ENCODE measurements around the gene SH3BGRL. TPM values are rescaled to one million over a fixed set of nuclear protein-coding genes. Genes with fewer than 3 reads are reported as not detected.

The SH3BGRL gene
- total and polyA plus RNA-seq, 9 of the 15 experiments (the other 6 are each of a cell fraction or from before 2014, with no cell fraction given) = 21.3 to 74.3 (median 45.4) TPM

DNA sequence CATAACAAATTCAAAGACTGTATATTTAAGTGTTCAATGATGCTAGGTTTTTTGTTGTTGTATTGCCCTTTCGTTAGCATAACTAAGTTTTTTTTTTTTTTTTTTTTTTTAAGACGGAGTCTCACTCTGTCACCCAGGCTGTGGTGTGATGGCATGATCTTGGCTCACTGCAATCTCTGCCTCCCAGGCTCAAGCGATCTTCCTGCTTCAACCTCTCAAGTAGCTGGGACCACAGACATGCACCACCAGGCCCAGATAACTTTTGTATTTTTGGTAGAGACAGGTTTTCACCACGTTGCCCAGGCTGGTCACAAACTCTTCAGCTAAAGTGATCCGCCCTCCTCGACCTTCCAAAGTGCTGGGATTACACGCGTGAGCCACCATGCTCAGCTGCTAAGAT is 7.0 kb downstream of the SH3BGRL start:
- FAIRE-seq = no peak
- Histone ChIP-seq H3K9ac (ENCODE audit: insufficient read depth in 1 of 2, low read depth in 2 of 2, low read length in 2 of 2) (no peak overlapping the region), H2AFZ (ENCODE audit: low read depth, low read length) (no peak overlapping the region), H3K27me3 (ENCODE audit: control insufficient read depth in 2 of 2, insufficient read depth in 2 of 2, low read length in 2 of 2) (no peaks in the 10 kb centered on the region), H4K20me1 (replicated peaks; ENCODE audit: control insufficient read depth, insufficient read depth, low read length) (no peaks in the 10 kb centered on the region), H3K27ac (ENCODE audit: extremely low read depth, low read depth, low read length) (no peak overlapping the region), H3K36me3 (ENCODE audit: control insufficient read depth, insufficient read depth, low read length) (no peaks in the 10 kb centered on the region), H3K9me3 (replicated peaks; ENCODE audit: control insufficient read depth, insufficient read depth, low read depth, low read length) (no peaks in the 10 kb centered on the region), H3K79me2 (ENCODE audit: control insufficient read depth, insufficient read depth, low read length) (peaks cover 19% of the 10 kb centered on the region), H3K9me1 (ENCODE audit: control insufficient read depth, insufficient read depth, low read length) (no peaks in the 10 kb centered on the region), H3K4me2 (ENCODE audit: insufficient read depth, low read length) (no peak overlapping the region), H3K4me1 (replicated peaks in 1 of 2; ENCODE audit: control insufficient read depth in 2 of 2, insufficient read depth in 2 of 2, low read length in 2 of 2) (0 out of 5 replicates have a peak, but pooled peaks cover 0 to 3% of the 10 kb centered on the region in 2 experiments), H3K4me3 (no peak overlapping the region)
- BruUV-seq (replicated peaks) = no TSS peak
- POLR2A ChIA-PET = no interaction called here
- CTCF ChIA-PET (ENCODE audit: low intra/inter-chr PET ratio) = no interaction called here
- in situ Hi-C loops (cut with MboI) = no loop called here
- no peak for TF ChIP-seq ZNF239 (CRISPR knock-in tag; IDR thresholded peaks at IDR 0.05)
- no peak for TF ChIP-seq CHD1 (IDR thresholded peaks at IDR 0.05; ENCODE audit: low read length)
- TF ChIP-seq KDM5B (IDR thresholded peaks at IDR 0.05; ENCODE audit: insufficient replicate concordance, low read depth, low read length) = no peak
- TF ChIP-seq GABPA (tag; conservative IDR thresholded peaks at IDR 0.05; ENCODE audit: low read depth) = no peak
- no peak for TF ChIP-seq SAFB (IDR thresholded peaks at IDR 0.05; ENCODE audit: borderline replicate concordance, low read depth, low read length)
- TF ChIP-seq, protein P1, sequence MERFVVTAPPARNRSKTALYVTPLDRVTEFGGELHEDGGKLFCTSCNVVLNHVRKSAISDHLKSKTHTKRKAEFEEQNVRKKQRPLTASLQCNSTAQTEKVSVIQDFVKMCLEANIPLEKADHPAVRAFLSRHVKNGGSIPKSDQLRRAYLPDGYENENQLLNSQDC (CRISPR knock-in tag; IDR thresholded peaks at IDR 0.05) = no peak
- TF ChIP-seq, protein P2, sequence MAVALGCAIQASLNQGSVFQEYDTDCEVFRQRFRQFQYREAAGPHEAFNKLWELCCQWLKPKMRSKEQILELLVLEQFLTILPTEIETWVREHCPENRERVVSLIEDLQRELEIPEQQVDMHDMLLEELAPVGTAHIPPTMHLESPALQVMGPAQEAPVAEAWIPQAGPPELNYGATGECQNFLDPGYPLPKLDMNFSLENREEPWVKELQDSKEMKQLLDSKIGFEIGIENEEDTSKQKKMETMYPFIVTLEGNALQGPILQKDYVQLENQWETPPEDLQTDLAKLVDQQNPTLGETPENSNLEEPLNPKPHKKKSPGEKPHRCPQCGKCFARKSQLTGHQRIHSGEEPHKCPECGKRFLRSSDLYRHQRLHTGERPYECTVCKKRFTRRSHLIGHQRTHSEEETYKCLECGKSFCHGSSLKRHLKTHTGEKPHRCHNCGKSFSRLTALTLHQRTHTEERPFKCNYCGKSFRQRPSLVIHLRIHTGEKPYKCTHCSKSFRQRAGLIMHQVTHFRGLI (CRISPR knock-in tag; IDR thresholded peaks at IDR 0.05) = no peak
- TF ChIP-seq SRSF3 (IDR thresholded peaks at IDR 0.05; ENCODE audit: insufficient read depth, low read length) = no peak
- TF ChIP-seq, protein P3, sequence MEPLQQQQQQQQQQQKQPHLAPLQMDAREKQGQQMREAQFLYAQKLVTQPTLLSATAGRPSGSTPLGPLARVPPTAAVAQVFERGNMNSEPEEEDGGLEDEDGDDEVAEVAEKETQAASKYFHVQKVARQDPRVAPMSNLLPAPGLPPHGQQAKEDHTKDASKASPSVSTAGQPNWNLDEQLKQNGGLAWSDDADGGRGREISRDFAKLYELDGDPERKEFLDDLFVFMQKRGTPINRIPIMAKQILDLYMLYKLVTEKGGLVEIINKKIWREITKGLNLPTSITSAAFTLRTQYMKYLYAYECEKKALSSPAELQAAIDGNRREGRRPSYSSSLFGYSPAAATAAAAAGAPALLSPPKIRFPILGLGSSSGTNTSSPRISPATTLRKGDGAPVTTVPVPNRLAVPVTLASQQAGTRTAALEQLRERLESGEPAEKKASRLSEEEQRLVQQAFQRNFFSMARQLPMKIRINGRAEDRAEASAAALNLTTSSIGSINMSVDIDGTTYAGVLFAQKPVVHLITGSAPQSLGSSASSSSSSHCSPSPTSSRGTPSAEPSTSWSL (CRISPR knock-in tag; IDR thresholded peaks at IDR 0.05; ENCODE audit: borderline replicate concordance) = no peak
- no peak for TF ChIP-seq TAF9B (IDR thresholded peaks at IDR 0.05; ENCODE audit: partially characterized antibody)
- TF ChIP-seq TRIM28 (IDR thresholded peaks at IDR 0.05) = no peak
- TF ChIP-seq, protein P4, sequence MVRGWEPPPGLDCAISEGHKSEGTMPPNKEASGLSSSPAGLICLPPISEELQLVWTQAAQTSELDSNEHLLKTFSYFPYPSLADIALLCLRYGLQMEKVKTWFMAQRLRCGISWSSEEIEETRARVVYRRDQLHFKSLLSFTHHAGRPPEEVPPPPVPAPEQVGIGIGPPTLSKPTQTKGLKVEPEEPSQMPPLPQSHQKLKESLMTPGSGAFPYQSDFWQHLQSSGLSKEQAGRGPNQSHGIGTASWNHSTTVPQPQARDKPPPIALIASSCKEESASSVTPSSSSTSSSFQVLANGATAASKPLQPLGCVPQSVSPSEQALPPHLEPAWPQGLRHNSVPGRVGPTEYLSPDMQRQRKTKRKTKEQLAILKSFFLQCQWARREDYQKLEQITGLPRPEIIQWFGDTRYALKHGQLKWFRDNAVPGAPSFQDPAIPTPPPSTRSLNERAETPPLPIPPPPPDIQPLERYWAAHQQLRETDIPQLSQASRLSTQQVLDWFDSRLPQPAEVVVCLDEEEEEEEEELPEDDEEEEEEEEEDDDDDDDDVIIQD (CRISPR knock-in tag; IDR thresholded peaks at IDR 0.05) = no peak
- TF ChIP-seq JUNB (CRISPR knock-in tag; conservative IDR thresholded peaks at IDR 0.05) = no peak
- ATAC-seq = no peak
- DNase-seq (ENCODE audit: extremely low read depth in 1 of 4, low spot score in 3 of 4) = no peak
- intact Hi-C loops (cut with micrococcal nuclease) = no loop called here
- WGBS (ENCODE audit: insufficient coverage, low coverage, missing lambda C conversion rate) = 38% methylated on average over 8 of the region's 8 CpGs
